Caco-2 (cell line): Measurements from ENCODE around the gene LGALS3. TPM values are rescaled to one million over a fixed set of nuclear protein-coding genes. Genes with fewer than 3 reads are reported as not detected.
A peak's percentile ranks its signal among the peaks of the same experiment; 100 is the strongest.

Experiments
- BruUV-seq: library from RNA; stranded (reverse); fragments of 400-500 nt; replicated peaks from 2 replicates; lab custom pipeline; 2021; lab: Mats Ljungman, UMichigan
- CTCF ChIA-PET: fragments of 300-600 bp; sonication (Branson Sonifier 250); formaldehyde crosslinking; loops from one replicate; lab custom pipeline; 2022; ENCODE audit warnings: antibody characterized with exemption; lab: Charles Lee
- POLR2A ChIA-PET: fragments of 300-600 bp; sonication (Branson Sonifier 250); formaldehyde crosslinking; loops from one replicate; lab custom pipeline; 2022; ENCODE audit warnings: antibody characterized with exemption; lab: Charles Lee
- DNase-seq, 2 experiments: peaks; one replicate each; pipeline versions ENCODE4 v3.0.0 to v3.0.0-alpha.2; 2020 to 2022
- H3K27me3 ChIP-seq: replicated peaks from 2 replicates; pipeline ENCODE4 v1.6.0; 2011; ENCODE audit warnings: low read length; ENCODE audit not compliant: control insufficient read depth, insufficient read depth
- H3K36me3 ChIP-seq: 2 replicates; pipeline ENCODE4 v1.5.1; 2011; ENCODE audit warnings: low read length; ENCODE audit not compliant: control insufficient read depth, insufficient read depth
- H3K4me1 ChIP-seq: fragments of 250-450 bp; sonication (Bioruptor Pico); 2 replicates; pipeline ENCODE4 v1.5.1; 2020; ENCODE audit warnings: mild to moderate bottlenecking
- H3K4me3 ChIP-seq: 2 replicates; pipeline ENCODE4 v1.5.1; 2011; ENCODE audit warnings: low read depth, mild to moderate bottlenecking, control low read depth, low read length
- H3K9me3 ChIP-seq: fragments of 250-450 bp; sonication (Bioruptor Pico); 2 replicates; pipeline ENCODE4 v1.5.1; 2020; ENCODE audit warnings: mild to moderate bottlenecking, moderate library complexity
- H3K27ac Mint-ChIP-seq: one replicate; pipeline ENCODE4 v1.8.0; 2022; ENCODE audit warnings: mixed read lengths; ENCODE audit not compliant: unreplicated experiment
- H3K27me3 Mint-ChIP-seq: one replicate; pipeline ENCODE4 v1.8.0; 2022; ENCODE audit warnings: mixed read lengths; ENCODE audit not compliant: insufficient read depth, unreplicated experiment
- H3K36me3 Mint-ChIP-seq: one replicate; pipeline ENCODE4 v1.8.0; 2022; ENCODE audit warnings: mild to moderate bottlenecking, mixed read lengths; ENCODE audit not compliant: insufficient read depth, unreplicated experiment
- H3K4me1 Mint-ChIP-seq: one replicate; pipeline ENCODE4 v1.8.0; 2022; ENCODE audit warnings: low read depth, mixed read lengths; ENCODE audit not compliant: unreplicated experiment
- H3K4me3 Mint-ChIP-seq: one replicate; pipeline ENCODE4 v1.8.0; 2022; ENCODE audit warnings: mild to moderate bottlenecking, moderate library complexity, mixed read lengths; ENCODE audit not compliant: unreplicated experiment
- H3K9me3 Mint-ChIP-seq: one replicate; pipeline ENCODE4 v1.8.0; 2022; ENCODE audit warnings: mixed read lengths; ENCODE audit not compliant: unreplicated experiment
- CTCF ChIP-seq, 2 experiments: fragments of 200-600 bp in 1 of 2; IDR thresholded peaks; 1 replicate in 1 of 2; 2 replicates in 1 of 2; pipeline versions ENCODE4 v1.5.1 to v1.8.0; 2011 to 2022; ENCODE audit warnings: antibody characterized with exemption in 1 of 2, control low read depth in 1 of 2, inconsistent platforms in 1 of 2, low read depth in 1 of 2, low read length in 1 of 2, mild to moderate bottlenecking in 1 of 2, moderate library complexity in 1 of 2; ENCODE audit not compliant: insufficient read depth in 1 of 2, severe bottlenecking in 1 of 2, unreplicated experiment in 1 of 2
- intact Hi-C: fragments of 100-400 bp; cut with micrococcal nuclease; formaldehyde crosslinking; loops from one replicate; pipeline ENCODE4 v1.10.0; 2022; ENCODE audit not compliant: unreplicated experiment
- total RNA-seq: library from RNA; stranded (reverse); gene quantifications from 2 replicates; pipeline ENCODE4 v1.2.3, GENCODE V29; 2022

Gene LGALS3
- total RNA-seq, 1 experiment from 2014 or later, result 206 TPM

GRCh38 chr14:55130196-55130550 lies 1.1 kb downstream of the LGALS3 start:
- intact Hi-C loops, result no loop called here
- H3K9me3 Mint-ChIP-seq, result no peaks in the 10 kb centered on the region
- Histone ChIP-seq H3K4me3 (peak overlapping the region; percentile 96), H3K4me1 (peaks cover 60% of the 10 kb centered on the region), H3K36me3 (peaks cover 2% of the 10 kb centered on the region), H3K9me3 (no peaks in the 10 kb centered on the region), H3K27me3 (no peaks in the 10 kb centered on the region)
- ChIA-PET CTCF (interaction anchor here (0.7 to 1.6 kb wide), 2 partner anchors 11 to 27 kb away, joined by 4 to 6 read pairs; no protein-coding TSS in a partner anchor), POLR2A (interaction anchor here (0.7 to 2.4 kb wide), 4 partner anchors 22 to 79 kb away, joined by 3 to 54 read pairs (median 4); partner anchors contain the start of gene MAPK1IP1L)
- peaks cover 18% of the 10 kb centered on the region for H3K4me1 Mint-ChIP-seq
- H3K27ac Mint-ChIP-seq, result peak overlapping the region; percentile 83
- H3K36me3 Mint-ChIP-seq, result peaks cover 64% of the 10 kb centered on the region
- BruUV-seq, result TSS peak; percentile 22
- no peaks in the 10 kb centered on the region for H3K27me3 Mint-ChIP-seq
- peak overlapping the region; percentile 89 for H3K4me3 Mint-ChIP-seq
- no peak for TF ChIP-seq CTCF (IDR thresholded peaks at IDR 0.05; ENCODE audit: insufficient read depth in 1 of 2, low read depth in 1 of 2, low read length in 1 of 2, severe bottlenecking in 1 of 2, unreplicated experiment in 1 of 2)
- peak; percentile 57 to 59 for DNase-seq

GRCh38 chr14:55131370-55132137 lies 2.5 kb downstream of the LGALS3 start:
- H3K9me3 ChIP-seq, result no peaks in the 10 kb centered on the region
- H3K27me3 Mint-ChIP-seq, result no peaks in the 10 kb centered on the region
- peak overlapping the region; percentile 96 for H3K4me3 ChIP-seq
- H3K4me1 Mint-ChIP-seq, result peaks cover 19% of the 10 kb centered on the region
- DNase-seq, result no peak
- peaks cover 47% of the 10 kb centered on the region for H3K4me1 ChIP-seq
- H3K9me3 Mint-ChIP-seq, result no peaks in the 10 kb centered on the region
- peak overlapping the region; percentile 89 for H3K4me3 Mint-ChIP-seq
- no peaks in the 10 kb centered on the region for H3K27me3 ChIP-seq
- no peak overlapping the region for H3K27ac Mint-ChIP-seq
- intact Hi-C loops, result no loop called here
- ChIA-PET CTCF (interaction anchor here (0.7 to 1.1 kb wide), 3 partner anchors 8 to 22 kb away, joined by 3 read pairs; no protein-coding TSS in a partner anchor), POLR2A (interaction anchor here (1.2 kb wide), 1 partner anchor 28 kb away, joined by 8 read pairs; no protein-coding TSS in a partner anchor)
- H3K36me3 Mint-ChIP-seq, result peaks cover 75% of the 10 kb centered on the region
- BruUV-seq, result no TSS peak
- no peak for TF ChIP-seq CTCF (IDR thresholded peaks at IDR 0.05; ENCODE audit: insufficient read depth in 1 of 2, low read depth in 1 of 2, low read length in 1 of 2, severe bottlenecking in 1 of 2, unreplicated experiment in 1 of 2)
- peaks cover 2% of the 10 kb centered on the region; the same call in 1 of the 2 replicates for H3K36me3 ChIP-seq

- POLR2A ChIA-PET, result no interaction called here
- TF ChIP-seq CTCF (IDR thresholded peaks at IDR 0.05; ENCODE audit: insufficient read depth in 1 of 2, low read depth in 1 of 2, low read length in 1 of 2, severe bottlenecking in 1 of 2, unreplicated experiment in 1 of 2), result peak; percentile 25
- Histone ChIP-seq H3K27me3 (no peaks in the 10 kb centered on the region), H3K36me3 (peaks cover 2% of the 10 kb centered on the region), H3K4me3 (no peak overlapping the region), H3K9me3 (no peaks in the 10 kb centered on the region), H3K4me1 (peaks cover 29% of the 10 kb centered on the region)
- no TSS peak for BruUV-seq
- CTCF ChIA-PET, result no interaction called here
- intact Hi-C loops, result loop anchor here (1.0 kb wide), 1 partner anchor 44 kb away; no protein-coding TSS in a partner anchor
- Mint-ChIP-seq H3K27me3 (no peaks in the 10 kb centered on the region), H3K4me3 (no peak overlapping the region), H3K36me3 (peaks cover 93% of the 10 kb centered on the region), H3K27ac (no peak overlapping the region), H3K9me3 (no peaks in the 10 kb centered on the region), H3K4me1 (peaks cover 27% of the 10 kb centered on the region)
- peak in 1 of 2 experiments; percentile 37 for DNase-seq
Measured at GRCh38 chr14:55133416-55133815, 4.4 kb downstream of the LGALS3 start.
